OCI-LY3 (cell line): Measurements from ENCODE around the gene MBD6.

Source experiments
- H2AFZ ChIP-seq: fragments of 200-600, 300-600 bp; shearing (Covaris generic); 2 replicates; pipeline ENCODE4 v1.6.0; 2014; ENCODE audit warnings: antibody characterized with exemption, low read depth, low read length
- H3K27ac ChIP-seq: fragments of 200-600, 300-600 bp; sonication (generic); 2 replicates; pipeline ENCODE4 v1.5.1; 2014; ENCODE audit warnings: mild to moderate bottlenecking, low read length, moderate library complexity, mixed read lengths
- H3K27me3 ChIP-seq: fragments of 200-600, 300-600 bp; sonication (generic); 2 replicates; pipeline ENCODE4 v1.6.1; 2014; ENCODE audit warnings: low read depth, low read length, mixed read lengths
- H3K36me3 ChIP-seq: fragments of 200-600, 300-600 bp; sonication (generic); replicated peaks from 2 replicates; pipeline ENCODE3; 2014; ENCODE audit warnings: low read depth, low read length, mixed read lengths
- H3K4me1 ChIP-seq: fragments of 300-600, 200-600 bp; sonication (generic); 2 replicates; pipeline ENCODE4 v1.6.1; 2014; ENCODE audit warnings: low read length, mixed read lengths
- H3K4me2 ChIP-seq: fragments of 200-600, 300-600 bp; sonication (generic); 2 replicates; pipeline ENCODE4 v1.6.1; 2014; ENCODE audit warnings: low read length, mixed read lengths
- H3K4me3 ChIP-seq: fragments of 300-600, 200-600 bp; sonication (generic); 2 replicates; pipeline ENCODE4 v1.5.1; 2014; ENCODE audit warnings: antibody characterized with exemption, mild to moderate bottlenecking, low read length, moderate library complexity
- H3K79me2 ChIP-seq: fragments of 300-600, 200-600 bp; shearing (Covaris generic); 2 replicates; pipeline ENCODE4 v1.6.1; 2014; ENCODE audit warnings: mild to moderate bottlenecking, low read length, mixed read lengths
- H3K9ac ChIP-seq: fragments of 300-600, 200-600 bp; shearing (Covaris generic); 2 replicates; pipeline ENCODE4 v1.6.0; 2014; ENCODE audit warnings: mild to moderate bottlenecking, low read length, moderate library complexity
- H3K9me3 ChIP-seq: fragments of 200-600, 300-600 bp; shearing (Covaris generic); 2 replicates; pipeline ENCODE4 v1.6.1; 2014; ENCODE audit warnings: low read length, mixed read lengths; ENCODE audit not compliant: insufficient read depth
- H4K20me1 ChIP-seq: fragments of 200-600, 300-600 bp; sonication (generic); 2 replicates; pipeline ENCODE4 v1.6.1; 2016; ENCODE audit warnings: low read length, mixed read lengths; ENCODE audit not compliant: insufficient read depth
- EZH2phosphoT487 ChIP-seq: fragments of 200-600 bp; shearing (Covaris generic); IDR thresholded peaks from 2 replicates; pipeline ENCODE4 v1.6.1; 2018; ENCODE audit warnings: antibody characterized with exemption, mixed run types, low read depth
- TF ChIP-seq, protein P1 (sequence below): fragments of 200-600, 300-600 bp; sonication (generic); IDR thresholded peaks from 2 replicates; pipeline ENCODE4 v1.5.1; 2014; ENCODE audit warnings: antibody characterized with exemption, low read length, low read depth

The MBD6 gene

DNA sequence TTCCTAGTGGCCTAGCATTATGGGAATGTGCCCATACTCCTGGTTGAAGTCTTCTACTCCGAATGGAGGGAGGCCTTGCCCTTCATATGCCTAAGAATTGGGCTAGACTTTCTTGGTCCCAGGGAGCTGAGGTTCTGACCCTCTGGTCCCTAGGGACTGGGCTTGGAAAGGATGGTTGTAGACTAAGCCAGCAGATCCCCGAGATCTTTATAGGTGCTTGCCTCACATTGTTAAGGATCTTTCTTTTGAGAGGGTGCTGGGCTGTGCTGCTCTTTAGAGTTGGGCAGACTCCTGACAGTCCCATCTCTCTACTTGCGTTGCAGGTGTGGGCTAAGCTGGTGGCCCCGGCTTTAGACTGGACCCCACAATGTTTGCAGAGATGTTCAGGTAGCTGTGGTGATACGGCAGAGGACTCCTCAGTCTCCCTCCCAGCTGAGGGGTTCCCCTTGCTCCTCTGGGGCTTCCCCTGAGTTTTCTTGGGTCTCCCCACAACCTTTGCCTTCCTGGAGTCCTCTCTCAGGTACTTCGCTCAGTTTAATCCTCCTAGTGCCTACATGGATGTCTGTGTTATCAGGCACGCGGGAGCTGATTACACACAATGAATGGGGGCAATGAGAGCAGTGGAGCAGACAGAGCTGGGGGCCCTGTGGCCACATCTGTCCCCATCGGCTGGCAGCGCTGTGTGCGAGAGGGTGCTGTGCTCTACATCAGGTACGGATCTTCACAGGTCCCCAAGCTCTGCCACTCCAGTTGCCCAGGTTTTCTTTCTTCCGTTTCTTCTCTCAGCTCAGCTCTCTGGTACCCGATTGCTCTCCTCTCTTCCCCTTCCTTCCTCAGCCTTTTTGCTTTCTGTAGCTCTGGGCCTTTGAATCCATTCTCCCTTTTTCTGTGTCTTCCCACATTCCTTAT lies 1.3 kb downstream of the MBD6 start:
- Histone ChIP-seq H2AFZ (no peak overlapping the region), H3K4me2 (peak overlapping the region; percentile 91), H3K27me3 (no peaks in the 10 kb centered on the region), H3K9me3 (no peaks in the 10 kb centered on the region), H3K36me3 (peaks cover 29% of the 10 kb centered on the region), H3K4me3 (peak overlapping the region; percentile 94), H3K4me1 (peaks cover 29% of the 10 kb centered on the region), H3K79me2 (peaks cover 30% of the 10 kb centered on the region), H3K27ac (peak overlapping the region; percentile 94; the same call in 1 of the 2 replicates), H4K20me1 (peaks cover 19% of the 10 kb centered on the region), H3K9ac (peak overlapping the region; percentile 90)
- TF ChIP-seq EZH2phosphoT487, result no peak
- TF ChIP-seq, protein P1, sequence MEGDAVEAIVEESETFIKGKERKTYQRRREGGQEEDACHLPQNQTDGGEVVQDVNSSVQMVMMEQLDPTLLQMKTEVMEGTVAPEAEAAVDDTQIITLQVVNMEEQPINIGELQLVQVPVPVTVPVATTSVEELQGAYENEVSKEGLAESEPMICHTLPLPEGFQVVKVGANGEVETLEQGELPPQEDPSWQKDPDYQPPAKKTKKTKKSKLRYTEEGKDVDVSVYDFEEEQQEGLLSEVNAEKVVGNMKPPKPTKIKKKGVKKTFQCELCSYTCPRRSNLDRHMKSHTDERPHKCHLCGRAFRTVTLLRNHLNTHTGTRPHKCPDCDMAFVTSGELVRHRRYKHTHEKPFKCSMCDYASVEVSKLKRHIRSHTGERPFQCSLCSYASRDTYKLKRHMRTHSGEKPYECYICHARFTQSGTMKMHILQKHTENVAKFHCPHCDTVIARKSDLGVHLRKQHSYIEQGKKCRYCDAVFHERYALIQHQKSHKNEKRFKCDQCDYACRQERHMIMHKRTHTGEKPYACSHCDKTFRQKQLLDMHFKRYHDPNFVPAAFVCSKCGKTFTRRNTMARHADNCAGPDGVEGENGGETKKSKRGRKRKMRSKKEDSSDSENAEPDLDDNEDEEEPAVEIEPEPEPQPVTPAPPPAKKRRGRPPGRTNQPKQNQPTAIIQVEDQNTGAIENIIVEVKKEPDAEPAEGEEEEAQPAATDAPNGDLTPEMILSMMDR, result no peak

DNA sequence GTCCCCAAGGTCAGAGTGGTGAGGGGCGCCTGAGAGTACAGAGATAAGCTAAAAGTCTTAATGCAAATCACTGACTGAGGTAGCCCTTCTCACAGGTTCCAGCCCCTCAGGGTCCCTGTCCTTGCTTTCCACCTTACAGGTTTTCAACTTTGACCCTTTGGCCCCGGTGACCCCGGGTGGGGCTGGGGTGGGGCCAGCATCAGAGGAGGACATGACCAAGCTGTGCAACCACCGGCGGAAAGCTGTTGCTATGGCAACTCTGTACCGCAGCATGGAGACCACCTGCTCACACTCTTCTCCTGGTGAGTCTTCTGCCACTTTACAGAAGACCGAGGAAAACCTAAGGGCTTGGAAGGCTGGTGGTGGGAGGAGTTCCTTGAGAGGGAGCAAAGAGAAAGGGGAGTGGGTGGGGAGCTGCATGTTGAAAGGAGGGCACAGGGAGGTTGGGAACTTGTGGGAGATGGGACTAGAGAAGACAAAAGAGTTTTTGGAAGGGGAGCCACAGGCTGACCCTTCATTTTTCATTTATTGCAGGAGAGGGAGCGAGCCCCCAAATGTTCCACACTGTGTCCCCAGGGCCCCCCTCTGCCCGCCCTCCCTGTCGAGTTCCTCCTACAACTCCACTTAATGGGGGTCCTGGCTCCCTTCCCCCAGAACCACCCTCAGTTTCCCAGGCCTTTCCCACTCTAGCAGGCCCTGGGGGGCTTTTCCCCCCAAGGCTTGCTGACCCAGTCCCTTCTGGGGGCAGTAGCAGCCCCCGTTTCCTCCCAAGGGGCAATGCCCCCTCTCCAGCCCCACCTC lies 2.4 kb downstream of the MBD6 start:
- Histone ChIP-seq H3K4me1 (peaks cover 24% of the 10 kb centered on the region), H3K4me2 (no peak overlapping the region), H3K36me3 (peaks cover 22% of the 10 kb centered on the region), H4K20me1 (0 out of 2 replicates have a peak, but pooled peaks cover 9% of the 10 kb centered on the region), H3K27me3 (no peaks in the 10 kb centered on the region), H3K79me2 (peaks cover 19% of the 10 kb centered on the region), H3K9me3 (no peaks in the 10 kb centered on the region), H3K27ac (no peak overlapping the region), H3K4me3 (no peak overlapping the region), H2AFZ (no peak overlapping the region), H3K9ac (no peak overlapping the region)
- TF ChIP-seq EZH2phosphoT487, result no peak
- TF ChIP-seq, protein P1, result no peak

DNA sequence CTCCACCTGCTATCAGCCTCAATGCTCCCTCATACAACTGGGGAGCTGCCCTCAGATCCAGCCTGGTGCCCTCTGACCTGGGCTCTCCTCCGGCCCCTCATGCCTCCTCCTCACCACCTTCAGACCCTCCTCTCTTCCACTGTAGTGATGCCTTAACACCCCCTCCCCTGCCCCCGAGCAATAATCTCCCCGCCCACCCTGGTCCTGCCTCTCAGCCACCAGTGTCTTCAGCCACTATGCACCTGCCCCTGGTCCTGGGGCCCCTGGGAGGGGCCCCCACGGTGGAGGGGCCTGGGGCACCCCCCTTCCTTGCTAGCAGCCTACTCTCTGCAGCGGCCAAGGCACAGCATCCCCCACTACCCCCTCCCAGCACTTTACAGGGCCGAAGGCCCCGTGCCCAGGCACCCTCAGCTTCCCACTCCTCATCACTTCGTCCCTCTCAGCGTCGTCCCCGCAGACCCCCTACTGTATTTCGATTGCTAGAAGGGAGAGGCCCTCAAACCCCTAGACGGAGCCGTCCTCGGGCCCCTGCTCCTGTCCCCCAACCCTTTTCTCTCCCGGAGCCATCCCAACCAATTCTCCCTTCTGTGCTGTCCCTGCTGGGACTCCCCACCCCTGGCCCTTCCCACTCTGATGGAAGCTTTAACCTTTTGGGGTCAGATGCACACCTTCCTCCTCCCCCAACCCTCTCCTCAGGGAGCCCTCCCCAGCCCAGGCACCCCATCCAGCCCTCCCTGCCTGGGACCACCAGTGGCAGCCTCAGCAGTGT lies 3.2 kb downstream of the MBD6 start:
- Histone ChIP-seq H3K9me3 (no peaks in the 10 kb centered on the region), H2AFZ (no peak overlapping the region), H3K36me3 (peaks cover 30% of the 10 kb centered on the region), H3K4me1 (peaks cover 24% of the 10 kb centered on the region), H3K4me2 (no peak overlapping the region), H3K27me3 (no peaks in the 10 kb centered on the region), H3K79me2 (peaks cover 17% of the 10 kb centered on the region), H3K9ac (no peak overlapping the region), H3K27ac (no peak overlapping the region), H3K4me3 (no peak overlapping the region), H4K20me1 (0 out of 2 replicates have a peak, but pooled peaks cover 9% of the 10 kb centered on the region)
- TF ChIP-seq, protein P1, result no peak
- TF ChIP-seq EZH2phosphoT487, result no peak
